ENCODE measurements around the gene UFSP2. TPM values are rescaled to one million over a fixed set of nuclear protein-coding genes. Genes with fewer than 3 reads are reported as not detected.
A peak's percentile ranks its signal among the peaks of the same experiment; 100 is the strongest.
"Not testable (repeated sequence)": the region's sequence is repeated elsewhere in the genome, so short reads cannot be mapped to it uniquely, and the experiment has no call there.

UFSP2 gene
- total and polyA plus RNA-seq, 2 experiments from 2014 or later = 29.0 to 53.0 TPM

DNA sequence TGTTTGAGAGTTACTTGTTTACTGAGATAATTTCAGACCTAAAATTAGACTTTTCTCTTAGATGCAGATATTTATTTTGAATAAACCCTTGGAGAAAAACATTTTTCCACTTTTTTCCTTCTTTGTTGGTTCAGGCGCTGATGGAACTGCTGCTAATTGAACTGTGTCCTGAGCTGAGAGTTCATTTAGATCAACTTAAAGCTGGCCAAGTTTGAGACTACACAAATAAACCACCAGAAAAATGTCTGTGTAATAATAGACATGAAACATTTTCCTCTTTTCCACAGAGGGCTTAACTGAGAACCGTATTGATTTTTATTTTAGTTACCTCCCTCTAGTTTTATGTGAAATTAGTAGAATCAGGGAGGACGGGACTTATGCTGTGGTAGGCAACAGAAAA, 62.5 kb downstream of the UFSP2 start (continued):
- TF ChIP-seq CTCF (conservative IDR thresholded peaks at IDR 0.05; ENCODE audit: low read depth in 2 of 2) = no peak
- no peak for TF ChIP-seq EZH2 (IDR thresholded peaks at IDR 0.05; ENCODE audit: low read depth, unreplicated experiment)
- no peak for TF ChIP-seq CREB1 (CRISPR knock-in tag; IDR thresholded peaks at IDR 0.05; ENCODE audit: low read depth)
- TF ChIP-seq, protein P1, sequence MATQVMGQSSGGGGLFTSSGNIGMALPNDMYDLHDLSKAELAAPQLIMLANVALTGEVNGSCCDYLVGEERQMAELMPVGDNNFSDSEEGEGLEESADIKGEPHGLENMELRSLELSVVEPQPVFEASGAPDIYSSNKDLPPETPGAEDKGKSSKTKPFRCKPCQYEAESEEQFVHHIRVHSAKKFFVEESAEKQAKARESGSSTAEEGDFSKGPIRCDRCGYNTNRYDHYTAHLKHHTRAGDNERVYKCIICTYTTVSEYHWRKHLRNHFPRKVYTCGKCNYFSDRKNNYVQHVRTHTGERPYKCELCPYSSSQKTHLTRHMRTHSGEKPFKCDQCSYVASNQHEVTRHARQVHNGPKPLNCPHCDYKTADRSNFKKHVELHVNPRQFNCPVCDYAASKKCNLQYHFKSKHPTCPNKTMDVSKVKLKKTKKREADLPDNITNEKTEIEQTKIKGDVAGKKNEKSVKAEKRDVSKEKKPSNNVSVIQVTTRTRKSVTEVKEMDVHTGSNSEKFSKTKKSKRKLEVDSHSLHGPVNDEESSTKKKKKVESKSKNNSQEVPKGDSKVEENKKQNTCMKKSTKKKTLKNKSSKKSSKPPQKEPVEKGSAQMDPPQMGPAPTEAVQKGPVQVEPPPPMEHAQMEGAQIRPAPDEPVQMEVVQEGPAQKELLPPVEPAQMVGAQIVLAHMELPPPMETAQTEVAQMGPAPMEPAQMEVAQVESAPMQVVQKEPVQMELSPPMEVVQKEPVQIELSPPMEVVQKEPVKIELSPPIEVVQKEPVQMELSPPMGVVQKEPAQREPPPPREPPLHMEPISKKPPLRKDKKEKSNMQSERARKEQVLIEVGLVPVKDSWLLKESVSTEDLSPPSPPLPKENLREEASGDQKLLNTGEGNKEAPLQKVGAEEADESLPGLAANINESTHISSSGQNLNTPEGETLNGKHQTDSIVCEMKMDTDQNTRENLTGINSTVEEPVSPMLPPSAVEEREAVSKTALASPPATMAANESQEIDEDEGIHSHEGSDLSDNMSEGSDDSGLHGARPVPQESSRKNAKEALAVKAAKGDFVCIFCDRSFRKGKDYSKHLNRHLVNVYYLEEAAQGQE (IDR thresholded peaks at IDR 0.05; ENCODE audit: unreplicated experiment) = no peak

GRCh38 chr4:185362570-185362969, 63.2 kb downstream of the UFSP2 start:
- not testable (repeated sequence) for H3K36me3 Mint-ChIP-seq (ENCODE audit: low read depth); H3K27me3 Mint-ChIP-seq (ENCODE audit: insufficient read depth, low read depth, poor library complexity); H3K27me3 ChIP-seq (ENCODE audit: insufficient read depth); H3K4me2 ChIP-seq; H3K9me3 Mint-ChIP-seq; H3F3A ChIP-seq (replicated peaks; ENCODE audit: low read depth); H3K4me3 ChIP-seq; H3K9me2 ChIP-seq (ENCODE audit: insufficient read depth); H3K36me3 ChIP-seq (ENCODE audit: insufficient read depth); H3K27ac ChIP-seq (ENCODE audit: low read depth); ATAC-seq; H3K4me3 Mint-ChIP-seq; H3K27ac Mint-ChIP-seq; DNase-seq (ENCODE audit: low spot score); H3K4me1 ChIP-seq (ENCODE audit: insufficient read depth); H3K79me2 ChIP-seq (replicated peaks; ENCODE audit: insufficient read depth); H4K20me1 ChIP-seq (replicated peaks; ENCODE audit: insufficient read depth); H2AFZ ChIP-seq
- peaks cover 15% of the 10 kb centered on the region for H3K4me1 Mint-ChIP-seq

DNA sequence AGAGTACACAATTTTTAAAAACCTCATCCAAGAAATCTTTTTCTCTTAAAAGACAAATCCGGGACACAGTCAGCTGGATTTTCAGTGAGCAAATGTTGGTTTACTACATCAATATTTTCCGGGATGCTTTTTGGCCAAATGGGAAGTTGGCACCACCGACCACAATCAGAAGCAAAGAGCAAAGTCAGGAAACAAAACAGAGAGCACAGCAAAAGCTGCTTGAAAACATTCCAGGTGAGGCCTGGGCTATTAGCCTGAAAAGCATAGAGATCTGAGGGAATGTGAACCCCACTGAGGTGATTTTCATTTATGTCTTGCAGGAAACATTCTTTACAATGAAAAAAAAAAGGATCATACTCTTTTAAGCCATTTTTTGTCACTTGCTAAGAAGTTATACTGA, 63.9 kb downstream of the UFSP2 start:
- Histone ChIP-seq H3K9me2 (ENCODE audit: insufficient read depth) (no peaks in the 10 kb centered on the region), H3K79me2 (replicated peaks; ENCODE audit: insufficient read depth) (no peaks in the 10 kb centered on the region), H3F3A (replicated peaks; ENCODE audit: low read depth) (no peaks in the 10 kb centered on the region), H4K20me1 (replicated peaks; ENCODE audit: insufficient read depth) (no peaks in the 10 kb centered on the region), H3K4me3 (no peak overlapping the region), H3K4me2 (no peak overlapping the region), H3K4me1 (ENCODE audit: insufficient read depth) (peaks cover 6% of the 10 kb centered on the region; the same call in 1 of the 2 replicates), H3K27me3 (ENCODE audit: insufficient read depth) (no peaks in the 10 kb centered on the region), H3K27ac (ENCODE audit: low read depth) (peak overlapping the region; percentile 32; the same call in 1 of the 2 replicates), H2AFZ (no peak overlapping the region), H3K36me3 (ENCODE audit: insufficient read depth) (no peaks in the 10 kb centered on the region)
- H3K27me3 Mint-ChIP-seq (ENCODE audit: insufficient read depth, low read depth, poor library complexity) = no peaks in the 10 kb centered on the region
- H3K36me3 Mint-ChIP-seq (ENCODE audit: low read depth) = peaks cover 3% of the 10 kb centered on the region; the same call in 1 of the 3 replicates
- no peaks in the 10 kb centered on the region for H3K9me3 Mint-ChIP-seq
- peak; percentile 27 for DNase-seq (ENCODE audit: low spot score)
- ATAC-seq = peak; percentile 44; the same call in 2 of the 3 replicates
- H3K4me1 Mint-ChIP-seq = peaks cover 15% of the 10 kb centered on the region
- H3K4me3 Mint-ChIP-seq = no peak overlapping the region
- H3K27ac Mint-ChIP-seq = no peak overlapping the region; the same call in 1 of the 2 replicates
- TF ChIP-seq CTCF (conservative IDR thresholded peaks at IDR 0.05; ENCODE audit: low read depth in 2 of 2) (no peak), EZH2phosphoT487 (IDR thresholded peaks at IDR 0.05; ENCODE audit: unreplicated experiment) (no peak), ZNF114 (CRISPR knock-in tag; IDR thresholded peaks at IDR 0.05) (no peak)
